GM12892 (cell line): ENCODE data around the gene CAD.

Experiments
- DNase-seq: peaks from one replicate; pipeline ENCODE4 v3.0.0; 2011; ENCODE audit not compliant: insufficient read length
- FAIRE-seq: peaks from 2 replicates; lab custom pipeline; 2011; peaks lifted over from hg19 to GRCh38; lab: Jason Lieb, UNC
- POLR2A ChIP-seq: IDR thresholded peaks from 2 replicates; pipeline ENCODE4 v1.6.1; 2011; ENCODE audit warnings: low read depth, low read length, control low read depth
- POLR2AphosphoS5 ChIP-seq: IDR thresholded peaks from 2 replicates; pipeline ENCODE4 v1.6.1; 2011; ENCODE audit warnings: low read depth, low read length, control low read depth
- TAF1 ChIP-seq: IDR thresholded peaks from 2 replicates; pipeline ENCODE4 v1.6.1; 2011; ENCODE audit warnings: low read depth, mild to moderate bottlenecking, control low read depth, low read length, borderline replicate concordance

CAD gene

GRCh38 chr2:27214941-27215340 lies 2.2 kb upstream of the CAD start:
- TF ChIP-seq TAF1, result no peak
- no peak for TF ChIP-seq POLR2AphosphoS5
- no peak for TF ChIP-seq POLR2A
- no peak for DNase-seq
- no peak for FAIRE-seq

- FAIRE-seq (no peak), DNase-seq (no peak)
- TF ChIP-seq POLR2A, result no peak
- no peak for TF ChIP-seq TAF1
- TF ChIP-seq POLR2AphosphoS5, result no peak
These were observed 592 bp upstream of the CAD start for GRCh38 chr2:27216416-27217137.

- FAIRE-seq (no peak), DNase-seq (no peak)
- TF ChIP-seq TAF1 (no peak), POLR2A (no peak)
These were observed 1.4 kb downstream of the CAD start for GRCh38 chr2:27218614-27219013.

- no peak for FAIRE-seq
- no peak for DNase-seq
- TF ChIP-seq POLR2AphosphoS5 (no peak), POLR2A (no peak), TAF1 (no peak)
These were observed 1.9 kb downstream of the CAD start for GRCh38 chr2:27219091-27219490.

- no peak for DNase-seq
- FAIRE-seq, result no peak
- TF ChIP-seq POLR2A, result no peak
- TF ChIP-seq TAF1, result no peak
- no peak for TF ChIP-seq POLR2AphosphoS5
These were observed 2.9 kb downstream of the CAD start for GRCh38 chr2:27220091-27220490.

- TF ChIP-seq TAF1, result no peak
- no peak for TF ChIP-seq POLR2A
- no peak for TF ChIP-seq POLR2AphosphoS5
- FAIRE-seq, result no peak
- no peak for DNase-seq
These were observed 4.0 kb downstream of the CAD start for GRCh38 chr2:27221166-27221565.

- TF ChIP-seq TAF1 (no peak), POLR2A (no peak), POLR2AphosphoS5 (no peak)
- DNase-seq (no peak), FAIRE-seq (no peak)
These were observed 5.2 kb downstream of the CAD start for GRCh38 chr2:27222407-27222806.

GRCh38 chr2:27223416-27223815 lies 6.2 kb downstream of the CAD start:
- no peak for DNase-seq
- no peak for FAIRE-seq
- TF ChIP-seq POLR2A (no peak), POLR2AphosphoS5 (no peak), TAF1 (no peak)

- TF ChIP-seq TAF1 (no peak), POLR2A (no peak), POLR2AphosphoS5 (no peak)
- no peak for FAIRE-seq
These were observed 8.4 kb downstream of the CAD start for GRCh38 chr2:27225526-27225925.

GRCh38 chr2:27227501-27227900 lies 10.3 kb downstream of the CAD start:
- TF ChIP-seq POLR2AphosphoS5 (no peak), POLR2A (no peak), TAF1 (no peak)
- no peak for FAIRE-seq
- DNase-seq, result no peak

More at GRCh38 chr2:27225526-27225925, 8.4 kb downstream of the CAD start:
- DNase-seq, result no peak

GRCh38 chr2:27231921-27232320 lies 14.8 kb downstream of the CAD start:
- DNase-seq (no peak), FAIRE-seq (no peak)
- TF ChIP-seq POLR2AphosphoS5, result no peak
- no peak for TF ChIP-seq TAF1
- no peak for TF ChIP-seq POLR2A

- DNase-seq (no peak), FAIRE-seq (no peak)
- TF ChIP-seq POLR2AphosphoS5 (no peak), POLR2A (no peak), TAF1 (no peak)
These were observed 16.2 kb downstream of the CAD start for GRCh38 chr2:27233341-27233740.

GRCh38 chr2:27236136-27236535 lies 19.0 kb downstream of the CAD start:
- FAIRE-seq, result no peak
- DNase-seq, result no peak
- TF ChIP-seq POLR2A (no peak), POLR2AphosphoS5 (no peak), TAF1 (no peak)
